Activated CD8-positive, alpha-beta memory T cell treated with anti-CD3 and anti-CD28 coated beads, Interleukin-2, amount 10 ng/mL, durations not matched to agents 7 days and 5 days (primary cell): ENCODE results near the gene ESPL1. TPM values are rescaled to one million over a fixed set of nuclear protein-coding genes. Genes with fewer than 3 reads are reported as not detected.

Experiments used
- total RNA-seq, 2 experiments: library from RNA; stranded (reverse); gene quantifications; one replicate each; pipeline ENCODE4 v1.2.3, GENCODE V29; 2021

ESPL1 gene
- total RNA-seq, 2 experiments from 2014 or later: 99.0 to 137 TPM

Other genes starting within 250 kb of the ESPL1 start
- under 1 TPM; 0.58 to 0.89 TPM for gene TNS2, start 218.2 kb upstream of the ESPL1 start, total RNA-seq
- gene SPRYD3, start 188.9 kb upstream of the ESPL1 start, total RNA-seq: 10 to 100 TPM; 27.8 to 29.7 TPM
- 1 to 10 TPM; 1.8 to 3.9 TPM for gene IGFBP6, start 170.6 kb upstream of the ESPL1 start, total RNA-seq
- gene SOAT2, start 164.8 kb upstream of the ESPL1 start, total RNA-seq: 1 to 10 TPM; 1.1 to 5.9 TPM
- 10 to 100 TPM; 35.8 to 47.0 TPM for gene ZNF740, start 87.6 kb upstream of the ESPL1 start, total RNA-seq
- gene CSAD, start 87.4 kb upstream of the ESPL1 start, total RNA-seq: 10 to 100 TPM; 19.6 to 28.1 TPM
- 100 to 1,000 TPM; 567 to 729 TPM for gene ITGB7, start 61.0 kb upstream of the ESPL1 start, total RNA-seq
- gene RARG, start 36.1 kb upstream of the ESPL1 start, total RNA-seq: 10 to 100 TPM; 29.4 to 38.8 TPM
- gene PFDN5, start 27.2 kb downstream of the ESPL1 start, total RNA-seq: 100 to 1,000 TPM; 283 to 298 TPM
- gene MYG1, start 31.4 kb downstream of the ESPL1 start, total RNA-seq: 10 to 100 TPM; 51.7 to 65.5 TPM
- 10 to 100 TPM; 60.9 to 61.7 TPM for gene AAAS, start 53.3 kb downstream of the ESPL1 start, total RNA-seq
- gene SP7, start 68.1 kb downstream of the ESPL1 start, total RNA-seq: not detected
- 10 to 100 TPM; 68.7 to 71.8 TPM for gene SP1, start 111.9 kb downstream of the ESPL1 start, total RNA-seq
- gene AMHR2, start 155.6 kb downstream of the ESPL1 start, total RNA-seq: not detected
- 100 to 1,000 TPM; 235 to 244 TPM for gene PRR13, start 173.4 kb downstream of the ESPL1 start, total RNA-seq
- gene PCBP2, start 183.8 kb downstream of the ESPL1 start, total RNA-seq: 100 to 1,000 TPM; 721 to 867 TPM
- gene MAP3K12, start 231.2 kb downstream of the ESPL1 start, total RNA-seq: 10 to 100 TPM; 19.1 to 19.3 TPM
- gene TARBP2, start 233.0 kb downstream of the ESPL1 start, total RNA-seq: 10 to 100 TPM; 29.7 to 38.7 TPM
- gene NPFF, start 239.2 kb downstream of the ESPL1 start, total RNA-seq: not detected